Measurements from ENCODE around the gene C3orf18.

- TF ChIP-seq CTCF (IDR thresholded peaks at IDR 0.05) (no peak), POLR2A (IDR thresholded peaks at IDR 0.05) (no peak)
Observed at GRCh38 chr3:50571486-50571885, 3.9 kb upstream of the C3orf18 start.

Measured in heart left ventricle (tissue), 13 donors.